HEK293 (cell line): ENCODE measurements around the gene TBCCD1.

Source experiments
- CTCF ChIA-PET: fragments of 350-600 bp; formaldehyde crosslinking; extraction: SDS; loops from one replicate; lab custom pipeline; 2021; ENCODE audit warnings: antibody characterized with exemption; lab: Yijun Ruan, JAX
- POLR2A ChIA-PET: fragments of 300-600 bp; formaldehyde crosslinking; extraction: SDS; loops from one replicate; lab custom pipeline; 2020; ENCODE audit warnings: antibody characterized with exemption, inconsistent platforms; lab: Yijun Ruan, JAX
- H3K27ac ChIP-seq: fragments of 200-500 bp; sonication (Bioruptor generic); 2 replicates; pipeline ENCODE4 v1.5.1; 2014; ENCODE audit warnings: low read depth, low read length, control low read depth, inconsistent platforms; ENCODE audit errors: extremely low read depth
- H3K36me3 ChIP-seq, 2 experiments: fragments of 200-500 bp in 1 of 2; sonication (Bioruptor generic) in 1 of 2; 1 replicate in 1 of 2; 2 replicates in 1 of 2; pipeline ENCODE4 v1.5.1; 2014 to 2017; ENCODE audit warnings: inconsistent platforms in 2 of 2, low read length in 2 of 2; ENCODE audit not compliant: control insufficient read depth in 2 of 2, insufficient read depth in 1 of 2
- H3K4me1 ChIP-seq: fragments of 200-500 bp; sonication (Bioruptor generic); 2 replicates; pipeline ENCODE4 v1.5.1; 2014; ENCODE audit warnings: mild to moderate bottlenecking, low read length, inconsistent platforms; ENCODE audit not compliant: control insufficient read depth, insufficient read depth
- H3K4me3 ChIP-seq: 2 replicates; pipeline ENCODE4 v1.5.1; 2011; ENCODE audit warnings: low read depth, mild to moderate bottlenecking, control low read depth, low read length, moderate library complexity
- H3K9me3 ChIP-seq: fragments of 200-500 bp; sonication (Bioruptor generic); 2 replicates; pipeline ENCODE4 v1.5.1; 2014; ENCODE audit warnings: low read depth, low read length, inconsistent platforms; ENCODE audit not compliant: control insufficient read depth, insufficient read depth
- EGR2 ChIP-seq: fragments of 450-650 bp; formaldehyde crosslinking; IDR thresholded peaks from 2 replicates; pipeline ENCODE4 v1.5.1; 2016; ENCODE audit warnings: low read depth, missing biosample characterization, missing genetic modification characterization
- GLIS2 ChIP-seq: fragments of 450-650 bp; formaldehyde crosslinking; IDR thresholded peaks from 2 replicates; pipeline ENCODE4 v1.5.1; 2016; ENCODE audit warnings: missing biosample characterization, missing genetic modification characterization
- KLF9 ChIP-seq: fragments of 450-650 bp; formaldehyde crosslinking; IDR thresholded peaks from 2 replicates; pipeline ENCODE4 v1.5.1; 2016; ENCODE audit warnings: missing biosample characterization, missing genetic modification characterization, low read depth
- PRDM1 ChIP-seq: fragments of 450-650 bp; formaldehyde crosslinking; IDR thresholded peaks from 2 replicates; pipeline ENCODE4; 2016; ENCODE audit warnings: missing biosample characterization, missing genetic modification characterization
- TRIM28 ChIP-seq: IDR thresholded peaks from 2 replicates; pipeline ENCODE4 v1.6.1; 2011; ENCODE audit warnings: low read length, control low read depth, borderline replicate concordance
- ZBTB17 ChIP-seq: fragments of 450-650 bp; formaldehyde crosslinking; IDR thresholded peaks from 2 replicates; pipeline ENCODE4 v1.5.1; 2016; ENCODE audit warnings: missing biosample characterization, missing genetic modification characterization
- ZFHX2 ChIP-seq: fragments of 450-650 bp; formaldehyde crosslinking; conservative IDR thresholded peaks from 2 replicates; pipeline ENCODE4 v1.5.1; 2016; ENCODE audit warnings: missing biosample characterization, missing genetic modification characterization
- ZFP41 ChIP-seq: fragments of 450-650 bp; formaldehyde crosslinking; IDR thresholded peaks from 2 replicates; pipeline ENCODE4 v1.5.1; 2016; ENCODE audit warnings: missing biosample characterization, missing genetic modification characterization, borderline replicate concordance
- ZNF112 ChIP-seq: fragments of 450-650 bp; formaldehyde crosslinking; IDR thresholded peaks from 2 replicates; pipeline ENCODE4 v1.5.0; 2017; ENCODE audit warnings: missing biosample characterization, missing genetic modification characterization
- ZNF184 ChIP-seq: fragments of 450-650 bp; IDR thresholded peaks from 2 replicates; pipeline ENCODE4 v1.5.1; 2018; ENCODE audit warnings: missing biosample characterization, mild to moderate bottlenecking, missing genetic modification characterization
- ZNF248 ChIP-seq: fragments of 450-650 bp; formaldehyde crosslinking; IDR thresholded peaks from 2 replicates; pipeline ENCODE4 v1.5.1; 2017; ENCODE audit warnings: missing biosample characterization, missing genetic modification characterization
- ZNF677 ChIP-seq: fragments of 450-650 bp; IDR thresholded peaks from 2 replicates; pipeline ENCODE4 v1.5.0; 2018; ENCODE audit warnings: missing biosample characterization, mild to moderate bottlenecking, missing genetic modification characterization, moderate library complexity
- ZNF792 ChIP-seq: fragments of 450-650 bp; formaldehyde crosslinking; IDR thresholded peaks from 2 replicates; pipeline ENCODE4 v1.5.1; 2016; ENCODE audit warnings: missing biosample characterization, missing genetic modification characterization
- ZSCAN4 ChIP-seq: fragments of 450-650 bp; formaldehyde crosslinking; IDR thresholded peaks from 2 replicates; pipeline ENCODE4 v1.5.1; 2017; ENCODE audit warnings: missing biosample characterization, missing genetic modification characterization
- TF ChIP-seq, protein P1 (sequence below): fragments of 450-650 bp; formaldehyde crosslinking; IDR thresholded peaks from 2 replicates; pipeline ENCODE4 v1.5.1; 2016; ENCODE audit warnings: missing biosample characterization, missing genetic modification characterization

The TBCCD1 gene

DNA sequence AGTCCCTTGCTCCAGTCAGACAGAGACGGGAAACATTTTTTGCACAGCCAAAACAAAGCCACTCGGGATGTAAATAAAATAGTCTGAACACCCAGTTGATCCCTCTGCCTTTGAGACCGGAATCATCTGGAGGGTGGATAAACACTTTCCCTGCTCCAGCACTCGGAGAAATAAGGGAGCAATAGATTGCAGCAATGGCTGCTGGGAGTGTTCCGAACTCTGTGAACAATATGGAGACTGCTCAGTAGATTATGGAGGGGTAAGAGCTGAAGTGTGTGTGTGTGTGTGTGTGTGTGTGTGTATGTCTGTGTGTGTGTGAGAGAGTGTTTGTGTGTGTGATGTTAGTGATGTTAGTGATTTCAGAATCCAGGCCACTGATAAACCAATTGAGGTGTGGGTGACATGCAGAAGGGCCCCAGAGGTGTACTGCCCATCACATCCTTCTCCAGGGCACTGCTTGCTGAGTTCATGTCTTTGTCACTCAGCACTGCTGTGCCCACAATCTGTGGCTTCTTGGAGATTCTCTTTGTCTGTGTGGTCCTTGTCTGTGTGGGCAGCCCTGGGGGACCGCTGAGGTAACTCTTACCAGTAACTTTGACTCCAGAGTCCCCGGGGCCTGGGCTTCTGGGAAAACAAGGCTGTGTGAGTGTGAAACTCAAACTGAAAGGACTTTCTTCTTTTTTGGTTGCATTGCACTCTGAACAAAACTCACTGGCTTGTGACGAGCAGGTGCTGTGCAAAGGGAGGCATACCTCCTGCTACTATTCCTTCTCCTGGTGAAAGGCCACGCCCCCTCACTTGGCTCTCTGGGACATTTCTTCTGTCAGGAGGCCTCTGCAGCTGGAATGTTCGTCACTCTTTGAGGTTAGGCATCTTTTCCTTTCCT is 45.9 kb downstream of the TBCCD1 start:
- no peak overlapping the region for H3K4me3 ChIP-seq
- no peaks in the 10 kb centered on the region for H3K4me1 ChIP-seq
- ChIA-PET CTCF (no interaction called here), POLR2A (no interaction called here)
- no peaks in the 10 kb centered on the region for H3K36me3 ChIP-seq
- TF ChIP-seq ZNF184 (no peak), ZSCAN4 (tag by site-specific recombination) (peak; percentile 44; the same call in 1 of the 2 replicates), ZBTB17 (tag by site-specific recombination) (peak; percentile 41; the same call in 1 of the 2 replicates), PRDM1 (tag by site-specific recombination) (no peak)
- H3K27ac ChIP-seq = no peak overlapping the region
- no peaks in the 10 kb centered on the region for H3K9me3 ChIP-seq

- Histone ChIP-seq H3K4me1 (no peaks in the 10 kb centered on the region), H3K27ac (no peak overlapping the region), H3K36me3 (no peaks in the 10 kb centered on the region), H3K4me3 (no peak overlapping the region), H3K9me3 (no peaks in the 10 kb centered on the region)
- ChIA-PET POLR2A (no interaction called here), CTCF (interaction anchor here (0.9 to 1.6 kb wide), 3 partner anchors 10 to 261 kb away, joined by 3 to 6 read pairs (median 4); no protein-coding TSS in a partner anchor)
- TF ChIP-seq ZBTB17 (tag by site-specific recombination) (no peak), TRIM28 (no peak), ZNF677 (no peak), ZNF792 (tag by site-specific recombination) (no peak), ZNF248 (tag by site-specific recombination) (no peak), GLIS2 (tag by site-specific recombination) (no peak), ZFP41 (tag by site-specific recombination) (no peak)
- TF ChIP-seq, protein P1, sequence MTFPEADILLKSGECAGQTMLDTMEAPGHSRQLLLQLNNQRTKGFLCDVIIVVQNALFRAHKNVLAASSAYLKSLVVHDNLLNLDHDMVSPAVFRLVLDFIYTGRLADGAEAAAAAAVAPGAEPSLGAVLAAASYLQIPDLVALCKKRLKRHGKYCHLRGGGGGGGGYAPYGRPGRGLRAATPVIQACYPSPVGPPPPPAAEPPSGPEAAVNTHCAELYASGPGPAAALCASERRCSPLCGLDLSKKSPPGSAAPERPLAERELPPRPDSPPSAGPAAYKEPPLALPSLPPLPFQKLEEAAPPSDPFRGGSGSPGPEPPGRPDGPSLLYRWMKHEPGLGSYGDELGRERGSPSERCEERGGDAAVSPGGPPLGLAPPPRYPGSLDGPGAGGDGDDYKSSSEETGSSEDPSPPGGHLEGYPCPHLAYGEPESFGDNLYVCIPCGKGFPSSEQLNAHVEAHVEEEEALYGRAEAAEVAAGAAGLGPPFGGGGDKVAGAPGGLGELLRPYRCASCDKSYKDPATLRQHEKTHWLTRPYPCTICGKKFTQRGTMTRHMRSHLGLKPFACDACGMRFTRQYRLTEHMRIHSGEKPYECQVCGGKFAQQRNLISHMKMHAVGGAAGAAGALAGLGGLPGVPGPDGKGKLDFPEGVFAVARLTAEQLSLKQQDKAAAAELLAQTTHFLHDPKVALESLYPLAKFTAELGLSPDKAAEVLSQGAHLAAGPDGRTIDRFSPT (tag by site-specific recombination) = no peak
Measured at GRCh38 chr3:186520431-186520830, 46.7 kb downstream of the TBCCD1 start.

DNA sequence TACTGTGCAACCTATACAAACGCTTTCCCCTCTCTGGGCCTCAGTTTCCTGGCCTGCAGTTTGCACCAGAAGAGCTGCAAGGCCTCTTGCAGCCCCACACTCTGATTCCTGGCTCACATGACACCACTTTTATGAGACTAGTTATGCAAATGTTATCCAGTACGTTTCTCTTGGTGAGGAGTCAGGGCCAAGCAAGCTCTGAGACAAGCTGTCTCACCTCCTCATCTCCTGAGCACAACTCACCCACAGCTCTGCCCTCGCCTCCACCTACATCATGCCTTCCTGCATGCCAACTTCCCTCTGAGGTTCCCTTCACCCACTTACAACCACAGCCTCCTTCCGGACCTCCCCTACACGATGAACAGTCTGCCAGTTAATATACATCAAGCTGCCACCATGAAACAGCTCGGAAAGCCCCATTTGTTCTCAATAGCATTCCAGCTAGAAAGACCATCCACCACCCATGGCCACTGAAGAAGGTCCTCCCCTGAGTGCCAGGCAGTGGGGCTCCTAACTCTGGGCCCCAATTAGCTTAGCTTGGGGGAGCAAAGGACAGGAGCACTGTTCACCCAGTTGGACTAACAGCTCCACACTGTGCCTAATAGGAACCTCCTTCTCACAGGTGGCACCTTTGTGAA is 48.0 kb downstream of the TBCCD1 start:
- no peaks in the 10 kb centered on the region for H3K36me3 ChIP-seq
- ChIA-PET POLR2A (no interaction called here), CTCF (interaction anchor here (0.7 to 1.6 kb wide), 3 partner anchors 20 to 56 kb away, joined by 3 to 6 read pairs (median 5); no protein-coding TSS in a partner anchor)
- H3K27ac ChIP-seq = no peak overlapping the region
- H3K4me3 ChIP-seq = no peak overlapping the region
- TF ChIP-seq EGR2 (peak; percentile 86), ZFHX2 (tag by site-specific recombination) (peak; percentile 87), KLF9 (tag by site-specific recombination) (no peak), ZNF112 (tag by site-specific recombination) (no peak)
- no peaks in the 10 kb centered on the region for H3K4me1 ChIP-seq
- no peaks in the 10 kb centered on the region for H3K9me3 ChIP-seq
